ENCODE results near the gene RAPGEF2.
"Not testable (repeated sequence)": the region's sequence is repeated elsewhere in the genome, so short reads cannot be mapped to it uniquely, and the experiment has no call there.

Gene RAPGEF2

DNA sequence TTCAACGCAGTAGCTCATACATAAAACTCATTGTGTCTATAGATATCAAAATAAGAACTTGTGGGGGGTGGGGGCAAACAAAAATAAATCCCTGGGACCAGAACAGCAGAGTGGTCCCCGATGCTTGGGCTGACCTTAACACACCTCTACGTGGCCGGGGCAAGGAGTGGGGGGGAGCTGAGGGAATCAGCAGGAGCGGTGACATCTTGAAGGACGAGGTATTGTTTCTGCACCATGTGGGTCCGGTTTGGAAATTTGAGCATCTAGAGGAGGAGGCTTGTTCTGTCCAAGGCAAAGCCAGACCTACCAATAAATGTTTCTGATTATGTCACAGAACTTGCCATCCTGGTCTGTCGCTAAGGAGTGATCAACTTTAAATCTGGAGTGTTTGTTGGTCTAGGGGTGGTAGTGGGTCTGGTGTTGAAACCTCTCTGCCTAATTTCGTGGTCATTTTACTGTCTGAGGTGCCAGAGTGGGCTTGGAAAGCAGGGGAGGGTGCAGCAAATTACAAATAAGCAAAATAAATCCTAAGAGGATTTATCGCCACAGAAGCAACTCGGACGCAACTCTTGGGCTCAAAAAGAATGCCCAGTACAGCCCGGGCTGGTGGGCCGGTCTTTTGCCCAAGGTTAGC lies 774 bp upstream of the RAPGEF2 start:
- no peak for DNase-seq

DNA sequence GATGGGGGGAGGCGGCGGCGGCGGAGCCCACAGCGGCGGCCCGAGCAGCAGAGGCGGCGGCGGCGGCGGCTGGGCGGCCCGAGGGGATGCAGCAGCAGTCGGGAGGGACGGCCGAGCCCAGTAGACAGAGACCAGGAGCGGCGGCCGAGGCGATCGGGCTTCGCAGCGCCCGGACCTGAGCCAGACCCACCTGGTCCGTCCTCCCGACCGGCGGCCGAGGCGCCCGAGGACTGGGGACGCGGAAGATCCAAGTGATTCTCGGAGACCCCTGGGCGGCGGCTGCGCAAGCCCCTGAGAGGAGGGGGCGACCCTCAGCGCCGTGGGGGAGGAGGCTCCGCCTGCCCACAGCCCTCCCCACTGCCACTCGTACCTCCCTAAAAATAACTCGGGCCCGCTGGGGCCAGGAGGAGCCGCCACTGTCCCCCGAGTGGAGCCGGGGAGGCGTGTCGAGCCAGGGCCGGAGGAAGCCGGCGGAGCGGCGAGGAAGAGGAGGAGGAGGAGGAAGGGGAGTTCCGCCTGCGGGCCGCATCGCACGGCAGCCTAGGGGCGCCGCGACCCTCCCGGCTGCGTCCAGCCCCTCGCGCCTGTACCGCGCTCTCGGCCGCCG lies 608 bp downstream of the RAPGEF2 start:
- DNase-seq = peak; percentile 78

DNA sequence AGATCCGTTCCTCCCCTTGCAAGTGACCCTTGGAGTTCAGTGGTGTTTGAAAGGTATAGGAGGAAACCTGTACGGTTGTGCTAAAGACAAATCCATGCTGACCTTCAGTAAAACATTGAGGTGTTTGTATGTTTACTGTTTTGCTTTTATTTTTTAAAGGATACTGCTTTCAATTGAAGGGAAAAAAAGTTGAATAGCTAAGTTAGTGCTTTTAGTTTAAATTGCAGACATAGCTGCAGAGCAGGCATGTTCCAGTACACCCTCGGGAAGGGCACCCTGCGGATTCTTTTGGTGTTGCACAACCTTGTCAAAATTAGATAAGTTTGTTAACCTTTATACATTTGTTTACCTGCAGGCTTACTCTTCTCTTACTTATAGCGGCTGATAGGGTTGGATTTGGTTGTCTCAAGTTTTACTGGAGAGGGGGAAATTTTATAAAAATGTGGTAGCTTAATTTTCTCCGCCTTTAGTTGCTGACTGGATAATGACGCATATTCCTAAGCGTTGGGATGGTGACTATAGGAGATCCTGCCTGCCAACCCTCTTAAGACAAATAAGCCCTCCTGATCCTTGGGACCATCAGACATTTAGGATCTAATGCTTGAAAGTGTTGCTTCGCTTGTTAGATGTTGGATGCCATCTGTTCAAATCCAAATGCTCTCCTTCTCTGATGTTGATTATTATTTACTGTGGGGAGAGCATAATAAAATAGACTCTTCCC lies 2.0 kb downstream of the RAPGEF2 start:
- no peak for DNase-seq

DNA sequence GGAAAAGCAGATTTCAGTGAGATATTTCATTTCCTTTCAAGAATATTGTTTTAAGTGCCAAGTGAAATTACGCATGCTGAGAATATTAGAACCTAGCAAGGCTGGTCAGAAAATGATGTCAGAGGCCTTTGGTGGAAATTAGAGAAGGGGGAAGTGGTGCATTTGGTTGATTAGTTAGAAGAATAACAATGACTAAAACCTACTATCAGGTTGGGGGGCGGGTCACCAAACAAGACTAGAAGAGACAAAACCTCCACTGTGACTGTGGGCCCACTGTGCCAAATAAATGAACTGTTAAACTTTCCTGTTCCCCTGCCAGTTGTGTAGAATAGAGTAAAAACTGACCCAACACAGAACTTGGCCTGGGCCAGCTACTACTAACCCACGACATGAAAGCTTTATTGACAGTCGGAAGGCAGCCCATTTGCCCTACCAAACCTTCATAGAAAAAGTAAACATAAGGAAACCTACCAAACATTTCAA lies 2.9 kb downstream of the RAPGEF2 start:
- no peak for DNase-seq

DNA sequence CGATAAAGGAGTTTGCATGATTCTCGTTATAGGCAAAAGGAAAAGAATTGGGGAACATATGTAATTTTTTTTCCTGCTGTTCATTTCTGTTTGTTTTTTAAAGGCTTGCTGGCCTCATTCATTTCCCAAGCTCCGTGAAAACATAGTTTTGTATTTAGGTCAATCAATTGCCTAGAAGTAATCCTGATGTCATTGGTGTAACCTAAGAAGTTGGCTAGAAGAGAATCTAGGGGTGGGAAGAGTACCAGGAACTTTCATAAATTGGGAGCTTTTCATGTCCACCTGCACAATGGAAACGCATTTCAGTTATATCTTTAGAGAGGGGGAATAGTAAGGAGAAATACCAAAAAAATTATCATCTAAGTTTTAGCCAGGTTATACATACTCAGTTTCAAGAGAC lies 3.8 kb downstream of the RAPGEF2 start:
- no peak for DNase-seq

DNA sequence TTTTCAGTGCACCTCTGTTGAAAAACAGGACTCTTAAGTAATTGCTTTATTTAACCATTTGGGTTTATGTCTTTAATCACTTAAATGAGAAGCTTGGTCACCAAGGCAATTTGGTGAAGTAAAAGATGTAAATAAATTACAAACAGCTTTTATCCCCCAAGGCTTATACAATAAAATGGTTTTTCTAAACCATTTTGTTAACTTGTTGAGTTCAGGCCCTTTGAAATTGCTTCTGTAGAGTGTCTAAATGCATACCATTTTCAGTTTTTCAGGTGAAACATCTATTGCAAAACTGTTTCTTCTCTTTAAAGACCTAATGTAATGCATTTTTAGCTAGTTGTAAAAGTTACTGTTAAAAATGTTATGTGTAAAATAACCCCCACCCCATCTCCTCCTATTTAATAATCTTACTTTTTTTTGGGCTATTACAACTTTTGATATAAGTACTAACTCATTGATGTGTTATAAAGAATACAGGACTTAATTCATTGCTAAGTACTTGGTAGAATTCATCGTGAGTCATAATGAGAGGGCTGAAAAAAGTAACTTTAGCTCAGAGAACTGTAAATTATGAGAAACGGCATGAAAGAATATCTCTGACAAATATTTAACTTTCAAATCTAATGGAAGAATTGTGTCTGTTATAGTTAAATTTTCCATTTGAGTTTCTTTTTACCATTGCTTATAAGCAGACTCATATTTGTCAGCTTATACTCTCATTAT lies 4.5 kb downstream of the RAPGEF2 start:
- DNase-seq = no peak

DNA sequence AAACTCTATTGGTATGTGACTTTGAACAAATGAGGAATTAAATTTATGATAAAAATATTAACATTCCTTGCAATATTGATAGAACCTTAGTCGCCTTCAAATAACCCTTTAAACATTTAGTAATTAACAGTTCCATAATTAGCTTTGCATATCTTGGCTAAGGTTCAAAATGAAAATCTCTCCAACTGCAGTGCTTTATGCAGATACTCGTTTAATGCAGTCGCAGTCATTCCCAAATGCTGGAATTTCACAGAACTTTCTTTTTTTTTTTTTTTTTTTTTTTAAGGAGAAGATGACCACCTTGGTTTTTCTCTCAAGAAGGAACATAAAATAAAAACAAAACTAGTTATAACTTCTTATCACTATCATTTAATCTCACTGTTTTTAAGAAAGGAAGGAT lies 5.2 kb downstream of the RAPGEF2 start:
- DNase-seq = no peak

DNA sequence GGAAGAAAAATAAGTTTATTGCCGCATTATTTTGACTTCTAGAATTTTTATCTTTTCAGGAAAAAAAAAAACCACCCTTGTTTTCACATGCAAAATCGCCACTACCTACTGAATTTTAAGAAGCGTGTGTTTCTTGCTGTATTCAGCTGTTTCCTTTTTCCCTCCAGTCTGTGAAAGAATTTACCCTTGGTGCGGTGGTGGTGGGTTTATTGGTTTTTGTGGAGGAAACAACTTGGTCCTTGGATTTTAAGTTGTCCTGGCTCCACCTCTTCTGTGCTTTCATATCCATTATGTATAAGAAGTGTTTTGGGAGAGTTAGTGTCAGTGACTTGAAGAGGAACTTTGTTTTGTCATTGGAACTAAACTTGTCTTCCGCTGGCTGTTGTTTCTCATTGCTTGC lies 8.1 kb downstream of the RAPGEF2 start:
- no peak for DNase-seq

DNA sequence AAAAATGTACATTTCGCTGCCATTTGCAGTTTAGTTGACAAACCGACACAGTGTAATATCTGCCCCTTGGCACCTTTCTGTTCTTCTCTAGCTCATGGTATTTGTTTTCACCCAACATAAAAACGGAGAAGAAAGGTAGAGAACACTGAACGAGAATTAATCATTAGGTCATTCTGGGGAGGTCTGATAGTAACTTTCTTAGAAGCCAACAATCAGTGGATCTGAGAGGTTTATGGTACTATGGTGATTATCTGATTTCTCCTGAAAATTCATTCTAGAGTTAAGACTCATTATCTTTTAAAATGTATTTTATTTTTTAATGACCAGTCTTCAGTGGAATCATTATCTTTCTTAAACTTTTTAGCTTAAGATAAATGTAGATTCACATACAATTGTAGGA lies 8.5 kb downstream of the RAPGEF2 start:
- no peak for DNase-seq

DNA sequence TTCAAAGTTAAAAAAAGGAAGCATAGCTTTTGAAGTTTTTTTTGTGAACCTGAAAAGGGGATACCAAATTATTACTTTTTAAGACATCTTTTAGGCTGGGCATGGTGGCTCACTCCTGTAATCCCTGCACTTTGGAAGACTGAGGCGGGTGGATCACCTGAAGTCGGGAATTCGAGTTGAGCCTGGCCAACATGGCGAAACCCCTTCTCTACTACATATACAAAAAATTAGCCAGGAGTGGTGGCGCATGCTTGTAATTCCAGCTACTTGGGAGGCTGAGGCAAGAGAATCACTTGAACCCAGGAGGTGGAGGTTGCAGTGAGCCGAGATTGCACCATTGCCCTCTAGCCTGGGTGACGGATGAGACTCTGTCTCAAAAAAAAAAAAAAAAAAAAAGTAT lies 10.5 kb downstream of the RAPGEF2 start:
- not testable (repeated sequence) for DNase-seq

DNA sequence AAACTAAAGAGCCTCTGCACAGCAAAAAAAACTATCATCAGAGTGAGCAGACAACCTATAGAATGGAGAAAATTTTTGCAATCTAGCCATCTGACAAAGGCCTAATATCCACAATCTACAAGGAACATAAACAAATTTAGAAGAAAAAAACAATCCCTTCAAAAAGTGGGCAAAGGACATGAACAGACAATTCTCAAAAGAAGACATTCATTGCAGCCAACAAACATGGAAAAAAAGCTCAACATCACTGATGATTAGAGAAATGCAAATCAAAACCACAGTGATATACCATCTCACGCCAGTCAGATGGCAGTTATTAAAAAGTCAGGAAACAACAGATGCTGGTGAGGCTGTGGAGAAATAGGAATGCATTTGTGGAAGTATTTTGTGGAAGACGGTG lies 13.2 kb downstream of the RAPGEF2 start:
- DNase-seq = not testable (repeated sequence)

DNA sequence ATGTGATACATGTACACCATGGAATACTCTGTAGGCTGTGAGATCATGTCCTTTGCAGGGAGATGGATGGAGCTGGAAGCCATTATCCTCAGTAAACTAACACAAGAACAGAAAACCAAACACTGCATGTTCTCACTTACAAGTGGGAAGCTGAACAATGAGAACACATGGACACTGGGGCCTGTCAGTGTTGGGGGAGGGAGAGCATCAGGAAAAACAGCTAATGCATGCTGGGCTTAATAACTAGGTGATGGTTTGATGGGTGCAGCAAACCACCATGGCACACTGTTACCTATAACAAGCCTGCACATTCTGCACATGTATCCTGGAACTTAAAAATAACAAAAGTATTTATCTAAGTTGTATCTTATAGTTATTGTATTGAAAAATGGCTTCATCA lies 13.8 kb downstream of the RAPGEF2 start:
- DNase-seq = not testable (repeated sequence)

DNA sequence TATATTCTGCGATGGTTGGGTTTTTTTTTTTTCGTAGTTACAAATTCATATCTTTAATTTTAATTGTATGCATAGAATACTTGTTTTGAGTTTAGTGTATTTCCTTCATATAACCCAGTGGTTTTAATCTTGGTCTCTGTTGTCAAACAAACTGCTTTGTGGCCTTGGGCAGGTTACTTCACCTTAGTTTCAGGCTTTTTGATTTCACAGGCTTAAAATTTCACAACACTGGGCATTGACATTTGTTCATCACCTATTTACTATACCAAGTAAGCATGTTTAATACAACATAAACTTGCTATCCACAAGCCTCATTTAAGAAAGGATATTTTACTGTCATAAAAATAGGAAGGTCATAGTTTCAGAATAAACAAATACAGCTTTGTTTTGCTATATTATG lies 14.7 kb downstream of the RAPGEF2 start:
- no peak for DNase-seq

DNA sequence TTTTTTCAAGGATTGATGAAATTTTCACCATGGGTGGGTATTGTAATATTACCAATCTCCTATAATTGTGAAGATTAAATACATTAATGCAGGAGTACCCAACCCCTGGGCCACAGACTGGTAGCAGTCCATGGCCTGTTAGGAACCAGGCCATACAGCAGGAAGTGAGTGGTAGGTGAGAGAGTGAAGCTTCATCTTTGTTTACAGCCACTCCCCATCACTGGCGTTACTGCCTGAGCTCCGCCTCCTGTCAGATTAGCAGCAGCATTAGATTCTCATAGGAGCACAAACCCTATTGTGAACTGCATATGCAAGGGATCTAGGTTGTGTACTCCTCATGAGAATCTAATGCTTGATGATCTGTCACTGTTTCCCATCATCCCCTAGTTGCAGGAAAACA lies 15.1 kb downstream of the RAPGEF2 start:
- no peak for DNase-seq

DNA sequence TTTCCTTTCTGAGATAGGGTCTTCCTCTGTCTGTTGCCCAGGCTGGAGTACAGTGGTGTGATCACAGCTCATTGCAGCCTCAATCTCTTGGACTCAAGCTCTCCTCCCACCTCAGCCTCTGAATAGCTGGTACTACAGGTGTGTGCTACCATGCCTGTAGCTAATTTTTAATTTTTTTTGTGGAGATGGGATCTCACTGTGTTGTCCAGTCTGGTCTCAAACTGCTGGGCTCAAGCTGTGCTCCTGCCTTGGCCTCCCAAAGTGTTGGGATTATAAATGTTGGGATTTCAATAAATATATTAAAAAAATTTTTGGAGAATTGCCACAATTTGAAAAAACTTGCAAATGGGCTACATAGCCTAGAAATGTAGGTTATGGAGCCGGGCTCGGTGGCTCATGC lies 18.5 kb downstream of the RAPGEF2 start:
- no peak for DNase-seq

DNA sequence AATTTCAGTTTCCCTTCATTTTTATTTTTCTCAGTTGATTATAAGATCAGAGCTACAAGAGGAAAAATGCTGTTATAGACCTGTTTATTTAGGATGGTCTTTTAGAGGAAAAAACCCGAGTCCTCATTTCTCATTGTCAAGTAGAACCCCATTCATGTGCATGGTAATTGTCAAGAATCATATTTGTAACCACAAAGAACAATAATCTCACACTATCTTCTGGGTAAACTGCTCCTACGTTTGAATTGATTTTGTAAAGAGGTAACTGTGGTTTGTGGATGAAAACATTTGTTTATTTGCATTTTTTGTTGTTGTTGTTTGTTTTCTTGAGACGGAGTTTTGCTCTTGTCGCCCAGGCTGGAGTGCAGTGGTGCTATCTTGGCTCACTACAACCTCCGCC lies 23.8 kb downstream of the RAPGEF2 start:
- no peak for DNase-seq

DNA sequence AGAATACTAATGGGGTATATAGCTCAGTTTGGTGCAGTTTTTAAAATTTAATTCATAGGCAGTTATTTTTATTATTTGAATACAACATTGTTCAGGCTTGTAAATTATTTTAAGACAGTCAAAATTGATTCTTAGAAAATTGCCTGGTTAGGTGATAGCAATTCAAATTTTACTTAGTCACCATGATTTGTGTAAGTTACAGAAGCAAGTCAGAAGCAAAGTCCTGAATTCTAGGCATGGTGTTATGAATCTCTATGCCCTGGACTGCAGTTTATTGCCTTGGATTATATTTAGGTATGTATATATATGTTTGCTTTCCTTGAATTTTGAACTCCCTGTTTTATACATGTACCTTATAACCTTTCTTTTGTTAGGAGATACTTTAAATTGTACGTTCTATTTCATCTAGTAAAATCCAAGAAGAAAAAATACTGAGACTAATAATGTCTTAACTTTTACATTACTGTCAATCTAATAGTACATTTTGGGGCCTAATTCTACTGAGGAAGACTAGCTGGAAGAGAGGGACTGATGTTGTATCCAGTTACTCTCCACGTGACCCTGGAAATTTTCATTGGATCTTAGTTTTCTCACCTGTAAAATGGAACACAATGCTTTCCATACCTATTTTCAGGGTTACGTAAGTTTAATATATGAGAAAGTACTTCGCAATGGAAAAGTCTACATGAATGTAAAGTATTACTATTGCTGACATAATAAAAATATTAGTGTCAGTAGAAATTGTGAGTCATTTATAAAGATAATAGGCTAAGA lies 25.1 kb downstream of the RAPGEF2 start:
- DNase-seq = no peak

DNA sequence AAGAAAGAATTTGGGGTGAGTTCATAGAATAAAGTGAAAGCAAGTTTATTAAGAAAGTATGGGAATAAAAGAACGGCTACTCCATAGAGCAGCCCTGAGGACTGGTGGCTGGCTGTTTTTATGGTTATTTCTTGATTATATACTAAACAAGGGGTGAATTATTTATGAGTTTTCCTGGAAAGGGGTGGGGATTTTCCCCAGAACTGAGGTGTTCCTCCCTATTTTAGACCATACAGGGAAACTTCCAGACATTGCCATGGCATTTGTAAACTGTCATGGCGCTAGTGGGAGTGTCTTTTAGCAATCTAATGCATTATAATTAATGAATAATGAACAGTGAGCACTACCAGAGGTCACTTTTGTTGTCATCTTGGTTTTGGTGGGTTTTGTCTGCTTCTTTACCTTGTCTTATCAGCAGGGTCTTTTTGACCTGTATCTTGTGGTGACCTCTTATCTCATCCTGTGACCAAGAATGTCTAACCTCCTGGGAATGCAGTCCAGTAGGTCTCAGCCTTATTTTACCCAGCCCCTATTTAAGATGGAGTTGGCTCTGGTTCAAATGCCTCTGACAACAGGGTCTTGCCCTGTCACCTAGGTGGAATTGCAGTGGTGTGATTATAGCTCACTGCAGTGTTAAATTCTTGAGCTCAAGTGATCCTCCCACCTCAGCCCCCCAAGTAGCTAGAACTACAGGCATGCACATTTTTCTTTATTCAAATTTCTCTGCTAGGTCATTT lies 27.1 kb downstream of the RAPGEF2 start:
- DNase-seq = no peak

DNA sequence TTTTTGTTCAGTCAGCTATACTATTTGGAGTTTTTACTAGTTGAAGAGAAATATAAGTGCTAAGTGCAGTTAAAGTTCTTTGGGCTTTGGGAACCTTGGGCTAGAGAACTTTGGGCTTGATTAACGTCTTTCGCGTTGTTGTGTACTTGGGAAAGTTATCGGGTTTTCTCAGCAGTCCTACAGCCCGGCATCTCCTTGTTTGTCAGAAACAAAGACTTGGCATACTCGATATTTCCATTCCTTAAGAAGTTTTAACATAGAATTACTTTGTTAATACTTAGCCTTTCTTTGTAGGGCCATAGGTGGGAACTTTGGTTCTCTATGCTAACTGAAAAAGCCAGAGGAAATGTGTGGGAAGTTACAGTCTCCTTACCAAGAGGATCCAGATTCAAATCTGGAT lies 28.7 kb downstream of the RAPGEF2 start:
- no peak for DNase-seq

DNA sequence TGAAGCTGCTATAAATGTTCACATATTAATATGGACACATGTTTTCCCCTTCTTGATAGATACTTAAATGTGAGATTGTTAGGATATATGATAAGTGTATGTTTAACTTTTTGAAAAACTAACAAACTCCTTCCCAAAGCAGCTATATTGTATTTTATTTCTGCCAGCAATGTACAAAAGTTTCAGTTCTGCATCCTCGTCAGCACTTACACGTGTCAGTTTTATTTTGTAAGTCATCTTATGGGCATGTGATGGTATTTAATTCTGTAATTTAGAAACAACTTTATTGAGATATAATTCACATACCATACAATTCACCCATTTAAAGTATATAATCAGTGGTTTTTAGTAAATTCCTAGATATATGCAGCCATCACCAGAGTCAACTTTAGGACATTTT lies 31.6 kb downstream of the RAPGEF2 start:
- DNase-seq = no peak

DNA sequence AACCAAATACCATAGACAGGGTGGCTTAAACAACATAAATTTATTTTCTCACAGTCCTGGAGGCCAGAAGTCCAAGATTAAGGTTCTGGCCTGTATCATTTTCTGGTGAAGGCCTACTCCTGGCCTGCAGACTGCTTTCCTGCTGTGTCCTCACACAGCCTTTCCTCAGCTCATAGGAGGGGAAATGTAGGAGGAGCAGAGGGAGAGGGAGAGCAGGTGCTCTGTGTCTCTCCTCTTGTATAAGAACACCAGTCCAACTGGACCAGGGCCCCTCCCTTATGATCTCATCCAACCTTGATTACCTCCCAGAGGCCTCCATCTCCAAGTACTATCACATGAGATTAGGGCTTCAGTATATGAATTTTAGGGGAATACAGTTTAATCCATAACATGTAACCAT lies 34.3 kb downstream of the RAPGEF2 start:
- no peak for DNase-seq

DNA sequence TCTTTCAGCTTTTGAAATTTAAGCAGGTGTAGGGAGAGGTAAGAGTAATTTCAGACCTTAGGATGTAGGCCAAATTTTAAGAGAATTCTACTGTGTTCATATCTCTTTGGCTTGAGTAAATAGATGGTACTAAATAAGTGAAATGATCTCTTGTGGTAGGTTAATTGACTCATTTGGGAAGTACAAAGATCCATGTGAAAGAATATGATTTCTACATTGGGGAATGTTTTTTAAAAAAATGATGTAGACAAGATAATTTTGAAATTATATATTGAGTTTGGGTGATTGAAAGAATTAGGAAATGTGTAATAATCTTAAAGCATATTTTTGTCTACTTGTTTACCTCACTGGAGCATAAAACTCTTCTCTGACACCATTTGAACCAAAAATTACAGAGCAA lies 35.6 kb downstream of the RAPGEF2 start:
- no peak for DNase-seq
